Liver (tissue), 9 donors: ENCODE measurements around the gene THSD4. TPM values are rescaled to one million over a fixed set of nuclear protein-coding genes. Genes with fewer than 3 reads are reported as not detected.

Experiments used
- DNase-seq: peaks from one replicate; pipeline ENCODE4 v3.0.0-alpha.2; 2017; ENCODE audit warnings: low spot score
- H3K27ac ChIP-seq, 2 donors: one replicate each; pipeline ENCODE4 v1.7.0; 2013; ENCODE audit warnings: inconsistent platforms in 2 of 2, low read length in 2 of 2, control low read depth in 1 of 2, low read depth in 1 of 2, mild to moderate bottlenecking in 1 of 2
- H3K27me3 ChIP-seq, 4 donors: one replicate each; pipeline versions ENCODE4 v1.6.1 to v1.7.0; 2013; ENCODE audit warnings: low read length in 3 of 4, inconsistent platforms in 1 of 4, mild to moderate bottlenecking in 1 of 4, moderate library complexity in 1 of 4; ENCODE audit not compliant: control insufficient read depth in 4 of 4, insufficient read depth in 4 of 4
- H3K36me3 ChIP-seq, 4 donors: one replicate each; pipeline versions ENCODE4 v1.6.1 to v1.7.0; 2013; ENCODE audit warnings: low read length in 3 of 4, mild to moderate bottlenecking in 3 of 4, low read depth in 1 of 4, moderate library complexity in 1 of 4; ENCODE audit not compliant: control insufficient read depth in 4 of 4, insufficient read depth in 3 of 4
- H3K4me1 ChIP-seq, 4 donors: one replicate each; pipeline versions ENCODE4 v1.6.1 to v1.7.0; 2013; ENCODE audit warnings: low read length in 3 of 4, mild to moderate bottlenecking in 3 of 4, moderate library complexity in 1 of 4; ENCODE audit not compliant: control insufficient read depth in 4 of 4, insufficient read depth in 4 of 4
- H3K4me3 ChIP-seq, 3 donors: one replicate each; pipeline versions ENCODE4 v1.6.1 to v1.7.0; 2013; ENCODE audit warnings: low read length in 3 of 3, control low read depth in 1 of 3, low read depth in 1 of 3, mild to moderate bottlenecking in 1 of 3
- H3K9ac ChIP-seq, 2 donors: one replicate each; pipeline ENCODE4 v1.7.0; 2013; ENCODE audit warnings: low read length in 2 of 2, mild to moderate bottlenecking in 2 of 2, moderate library complexity in 2 of 2, control low read depth in 1 of 2, low read depth in 1 of 2
- H3K9me3 ChIP-seq, 4 donors: one replicate each; pipeline versions ENCODE4 v1.6.1 to v1.7.0; 2013; ENCODE audit warnings: low read length in 3 of 4; ENCODE audit not compliant: control insufficient read depth in 4 of 4
- FOXA1 ChIP-seq: IDR thresholded peaks from 2 replicates; pipeline ENCODE4 v1.6.1; 2016; ENCODE audit warnings: antibody characterized with exemption
- FOXA2 ChIP-seq: IDR thresholded peaks from 2 replicates; pipeline ENCODE4 v1.6.1; 2016; ENCODE audit warnings: antibody characterized with exemption
- GABPA ChIP-seq, 2 donors: IDR thresholded peaks in 1 of 2; conservative IDR thresholded peaks in 1 of 2; 2 replicates each; pipeline ENCODE4 v1.6.1; 2016; ENCODE audit warnings: antibody characterized with exemption in 2 of 2, mild to moderate bottlenecking in 1 of 2, moderate library complexity in 1 of 2
- HNF4A ChIP-seq, 2 donors: conservative IDR thresholded peaks; 2 replicates each; pipeline ENCODE4 v1.6.1; 2016; ENCODE audit warnings: antibody characterized with exemption in 2 of 2, mild to moderate bottlenecking in 2 of 2
- NR2F2 ChIP-seq: IDR thresholded peaks from 2 replicates; pipeline ENCODE4 v1.6.1; 2016; ENCODE audit warnings: antibody characterized with exemption
- RAD21 ChIP-seq, 2 donors: IDR thresholded peaks; 2 replicates each; pipeline ENCODE4 v1.6.1; 2016; ENCODE audit warnings: antibody characterized with exemption in 2 of 2, mild to moderate bottlenecking in 2 of 2
- RXRA ChIP-seq, 2 donors: IDR thresholded peaks; 2 replicates each; pipeline ENCODE4 v1.6.1; 2017 to 2018; ENCODE audit warnings: antibody characterized with exemption in 2 of 2, mild to moderate bottlenecking in 1 of 2
- SP1 ChIP-seq: IDR thresholded peaks from 2 replicates; pipeline ENCODE4 v1.6.1; 2018; ENCODE audit warnings: antibody characterized with exemption, mild to moderate bottlenecking
- TAF1 ChIP-seq: conservative IDR thresholded peaks from 2 replicates; pipeline ENCODE4 v1.6.1; 2016; ENCODE audit warnings: antibody characterized with exemption, mild to moderate bottlenecking
- YY1 ChIP-seq: IDR thresholded peaks from 2 replicates; pipeline ENCODE4 v1.6.1; 2016; ENCODE audit warnings: antibody characterized with exemption, mild to moderate bottlenecking
- WGBS: extraction: QIAGEN DNeasy Blood & Tissue Kit; methylation state at CpG from one replicate; pipeline ENCODE4 v1.1.7; 2013; 5-methylcytosine and 5-hydroxymethylcytosine counted together
- polyA plus RNA-seq, 2 donors: library from polyadenylated mRNA; stranded (reverse) in 1 of 2; unstranded in 1 of 2; fragments of 200-250 nt in 1 of 2; fragments of >200 nt in 1 of 2; fragmentation: Nextera tagmentation in 1 of 2; extraction: Ambion mirVana in 1 of 2; gene quantifications; one replicate each; pipeline versions ENCODE4 v1.2.1 to v1.2.3, GENCODE V29; 2013 to 2015
- total RNA-seq, 2 donors: library from RNA; depleted of rRNA; stranded (reverse); fragments of >200 nt; gene quantifications; one replicate each; pipeline ENCODE4 v1.2.3, GENCODE V29; 2014
- TF ChIP-seq, protein P1 (sequence below): IDR thresholded peaks from 2 replicates; pipeline ENCODE4 v1.6.1; 2016; ENCODE audit warnings: antibody characterized with exemption
- TF ChIP-seq, protein P2 (sequence below): IDR thresholded peaks from 2 replicates; pipeline ENCODE4 v1.6.1; 2016; ENCODE audit warnings: antibody characterized with exemption, mild to moderate bottlenecking
- TF ChIP-seq, protein P3 (sequence below): fragments of 150-350 bp; IDR thresholded peaks from 2 replicates; pipeline ENCODE4 v1.5.1; 2017; ENCODE audit warnings: improper control_type of control experiment, low read depth, low read length; ENCODE audit not compliant: missing input control
- TF ChIP-seq, protein P4 (sequence below): IDR thresholded peaks from 2 replicates; pipeline ENCODE4 v1.6.1; 2016; ENCODE audit warnings: antibody characterized with exemption
- donor health status: healthy.
- donor health status: healthy.
- donor health status: healthy.
- donor health status: healthy.
- donor health status: healthy.

THSD4 gene
- total and polyA plus RNA-seq, 4 donors = 0.23 to 11.5 (median 1.9) TPM

DNA sequence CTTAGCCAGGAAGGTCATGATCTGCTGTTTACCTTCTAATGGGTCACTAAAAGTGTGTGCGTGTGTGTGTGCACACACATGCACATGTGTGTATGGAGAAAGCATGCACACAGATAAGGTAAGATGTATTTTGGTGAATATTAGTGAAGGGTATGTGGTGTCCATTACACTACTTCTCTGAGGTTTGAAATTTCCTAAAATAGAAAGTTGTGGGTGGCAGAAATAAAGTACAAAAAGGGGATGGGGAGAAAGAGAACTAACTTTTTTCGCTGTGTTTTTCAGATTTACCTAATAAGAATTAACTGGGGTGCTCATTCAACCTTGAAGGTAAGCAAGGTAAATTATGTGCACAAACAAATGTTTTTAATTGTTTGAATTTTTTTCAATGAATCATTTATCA is 670.7 kb downstream of the THSD4 start (continued):
- TF ChIP-seq TAF1 (no peak), GABPA (IDR thresholded peaks at IDR 0.05 in 1 of 2, conservative IDR thresholded peaks at IDR 0.05 in 1 of 2) (no peak)

DNA sequence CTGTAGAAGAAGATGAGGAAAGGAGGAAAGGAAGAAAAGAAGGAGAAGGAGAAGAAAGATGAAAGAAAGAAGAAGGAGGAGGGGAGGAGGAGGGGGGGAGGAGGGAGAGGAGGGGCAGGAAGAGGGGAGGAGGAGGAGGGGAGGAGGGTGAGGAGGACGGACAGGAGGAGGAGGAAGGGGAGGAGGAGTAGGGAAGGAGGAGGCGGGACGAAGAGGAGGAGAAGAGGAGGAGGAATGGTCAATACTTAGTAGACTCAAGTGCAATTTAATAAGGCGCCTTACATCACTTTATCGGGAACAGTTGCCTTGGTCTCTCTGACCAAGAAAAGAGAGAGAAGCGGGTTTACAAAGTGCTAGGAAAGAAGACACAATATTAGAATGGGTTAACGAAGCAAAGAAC is 671.4 kb downstream of the THSD4 start:
- Histone ChIP-seq H3K9me3 (no peaks in the 10 kb centered on the region), H3K4me1 (no peaks in the 10 kb centered on the region), H3K27me3 (no peaks in the 10 kb centered on the region), H3K4me3 (no peak overlapping the region), H3K36me3 (peaks cover 0 to 2% (median 0%) of the 10 kb centered on the region in 4 donors), H3K27ac (no peak overlapping the region), H3K9ac (no peak overlapping the region)
- DNase-seq = no peak
- TF ChIP-seq, protein P1, sequence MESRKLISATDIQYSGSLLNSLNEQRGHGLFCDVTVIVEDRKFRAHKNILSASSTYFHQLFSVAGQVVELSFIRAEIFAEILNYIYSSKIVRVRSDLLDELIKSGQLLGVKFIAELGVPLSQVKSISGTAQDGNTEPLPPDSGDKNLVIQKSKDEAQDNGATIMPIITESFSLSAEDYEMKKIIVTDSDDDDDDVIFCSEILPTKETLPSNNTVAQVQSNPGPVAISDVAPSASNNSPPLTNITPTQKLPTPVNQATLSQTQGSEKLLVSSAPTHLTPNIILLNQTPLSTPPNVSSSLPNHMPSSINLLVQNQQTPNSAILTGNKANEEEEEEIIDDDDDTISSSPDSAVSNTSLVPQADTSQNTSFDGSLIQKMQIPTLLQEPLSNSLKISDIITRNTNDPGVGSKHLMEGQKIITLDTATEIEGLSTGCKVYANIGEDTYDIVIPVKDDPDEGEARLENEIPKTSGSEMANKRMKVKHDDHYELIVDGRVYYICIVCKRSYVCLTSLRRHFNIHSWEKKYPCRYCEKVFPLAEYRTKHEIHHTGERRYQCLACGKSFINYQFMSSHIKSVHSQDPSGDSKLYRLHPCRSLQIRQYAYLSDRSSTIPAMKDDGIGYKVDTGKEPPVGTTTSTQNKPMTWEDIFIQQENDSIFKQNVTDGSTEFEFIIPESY = no peak
- TF ChIP-seq RXRA (IDR thresholded peaks at IDR 0.05) (no peak), SP1 (no peak), GABPA (IDR thresholded peaks at IDR 0.05 in 1 of 2, conservative IDR thresholded peaks at IDR 0.05 in 1 of 2) (no peak), FOXA2 (no peak), YY1 (no peak), NR2F2 (no peak), FOXA1 (no peak), HNF4A (conservative IDR thresholded peaks at IDR 0.05) (no peak), TAF1 (no peak), RAD21 (IDR thresholded peaks at IDR 0.05) (no peak)
- TF ChIP-seq, protein P2, sequence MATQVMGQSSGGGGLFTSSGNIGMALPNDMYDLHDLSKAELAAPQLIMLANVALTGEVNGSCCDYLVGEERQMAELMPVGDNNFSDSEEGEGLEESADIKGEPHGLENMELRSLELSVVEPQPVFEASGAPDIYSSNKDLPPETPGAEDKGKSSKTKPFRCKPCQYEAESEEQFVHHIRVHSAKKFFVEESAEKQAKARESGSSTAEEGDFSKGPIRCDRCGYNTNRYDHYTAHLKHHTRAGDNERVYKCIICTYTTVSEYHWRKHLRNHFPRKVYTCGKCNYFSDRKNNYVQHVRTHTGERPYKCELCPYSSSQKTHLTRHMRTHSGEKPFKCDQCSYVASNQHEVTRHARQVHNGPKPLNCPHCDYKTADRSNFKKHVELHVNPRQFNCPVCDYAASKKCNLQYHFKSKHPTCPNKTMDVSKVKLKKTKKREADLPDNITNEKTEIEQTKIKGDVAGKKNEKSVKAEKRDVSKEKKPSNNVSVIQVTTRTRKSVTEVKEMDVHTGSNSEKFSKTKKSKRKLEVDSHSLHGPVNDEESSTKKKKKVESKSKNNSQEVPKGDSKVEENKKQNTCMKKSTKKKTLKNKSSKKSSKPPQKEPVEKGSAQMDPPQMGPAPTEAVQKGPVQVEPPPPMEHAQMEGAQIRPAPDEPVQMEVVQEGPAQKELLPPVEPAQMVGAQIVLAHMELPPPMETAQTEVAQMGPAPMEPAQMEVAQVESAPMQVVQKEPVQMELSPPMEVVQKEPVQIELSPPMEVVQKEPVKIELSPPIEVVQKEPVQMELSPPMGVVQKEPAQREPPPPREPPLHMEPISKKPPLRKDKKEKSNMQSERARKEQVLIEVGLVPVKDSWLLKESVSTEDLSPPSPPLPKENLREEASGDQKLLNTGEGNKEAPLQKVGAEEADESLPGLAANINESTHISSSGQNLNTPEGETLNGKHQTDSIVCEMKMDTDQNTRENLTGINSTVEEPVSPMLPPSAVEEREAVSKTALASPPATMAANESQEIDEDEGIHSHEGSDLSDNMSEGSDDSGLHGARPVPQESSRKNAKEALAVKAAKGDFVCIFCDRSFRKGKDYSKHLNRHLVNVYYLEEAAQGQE = no peak
- TF ChIP-seq, protein P3, sequence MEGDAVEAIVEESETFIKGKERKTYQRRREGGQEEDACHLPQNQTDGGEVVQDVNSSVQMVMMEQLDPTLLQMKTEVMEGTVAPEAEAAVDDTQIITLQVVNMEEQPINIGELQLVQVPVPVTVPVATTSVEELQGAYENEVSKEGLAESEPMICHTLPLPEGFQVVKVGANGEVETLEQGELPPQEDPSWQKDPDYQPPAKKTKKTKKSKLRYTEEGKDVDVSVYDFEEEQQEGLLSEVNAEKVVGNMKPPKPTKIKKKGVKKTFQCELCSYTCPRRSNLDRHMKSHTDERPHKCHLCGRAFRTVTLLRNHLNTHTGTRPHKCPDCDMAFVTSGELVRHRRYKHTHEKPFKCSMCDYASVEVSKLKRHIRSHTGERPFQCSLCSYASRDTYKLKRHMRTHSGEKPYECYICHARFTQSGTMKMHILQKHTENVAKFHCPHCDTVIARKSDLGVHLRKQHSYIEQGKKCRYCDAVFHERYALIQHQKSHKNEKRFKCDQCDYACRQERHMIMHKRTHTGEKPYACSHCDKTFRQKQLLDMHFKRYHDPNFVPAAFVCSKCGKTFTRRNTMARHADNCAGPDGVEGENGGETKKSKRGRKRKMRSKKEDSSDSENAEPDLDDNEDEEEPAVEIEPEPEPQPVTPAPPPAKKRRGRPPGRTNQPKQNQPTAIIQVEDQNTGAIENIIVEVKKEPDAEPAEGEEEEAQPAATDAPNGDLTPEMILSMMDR = no peak
- TF ChIP-seq, protein P4, sequence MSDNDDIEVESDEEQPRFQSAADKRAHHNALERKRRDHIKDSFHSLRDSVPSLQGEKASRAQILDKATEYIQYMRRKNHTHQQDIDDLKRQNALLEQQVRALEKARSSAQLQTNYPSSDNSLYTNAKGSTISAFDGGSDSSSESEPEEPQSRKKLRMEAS = no peak
- WGBS = 86% methylated on average over 7 of the region's 7 CpGs
